ENCODE data around the gene PSMD11.

DNA sequence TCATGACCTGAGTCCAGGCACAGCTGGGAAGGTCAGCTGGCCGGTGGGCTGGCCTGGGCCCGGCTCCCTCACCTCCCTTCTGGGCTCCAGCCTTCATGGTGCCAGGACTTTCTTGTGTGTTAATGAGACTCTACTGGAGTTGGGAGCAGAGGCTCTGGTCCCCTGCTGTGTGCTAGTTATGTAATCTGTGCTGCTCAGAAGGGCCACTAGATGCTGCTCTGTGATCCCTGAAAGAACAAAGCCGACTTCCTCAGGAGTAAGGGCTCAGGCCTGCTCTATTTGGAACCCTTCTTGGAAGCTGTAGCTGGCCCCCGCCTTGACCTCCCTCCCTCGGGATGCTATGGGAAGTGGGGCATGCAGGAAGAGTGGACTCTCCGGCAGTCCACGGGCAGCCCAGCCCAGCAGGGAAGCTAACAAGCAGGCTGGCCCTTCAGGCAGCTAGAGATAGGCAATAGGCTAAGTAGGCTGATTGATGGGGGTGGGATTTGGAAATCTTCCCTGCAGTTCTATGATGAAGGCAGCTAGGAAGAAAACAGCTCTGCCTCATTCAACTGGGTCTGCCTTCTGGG, 39.2 kb downstream of the PSMD11 start:
- TF ChIP-seq BACH2 (CRISPR knock-in tag; IDR thresholded peaks at IDR 0.05; ENCODE audit: borderline replicate concordance): no peak
- no peak for TF ChIP-seq CSDC2 (CRISPR knock-in tag; IDR thresholded peaks at IDR 0.05)
- no peak for TF ChIP-seq ARNTL (CRISPR knock-in tag; IDR thresholded peaks at IDR 0.05; ENCODE audit: borderline replicate concordance, low read depth)
- TF ChIP-seq PPARA (CRISPR knock-in tag; IDR thresholded peaks at IDR 0.05; ENCODE audit: borderline replicate concordance): no peak
